Measurements from ENCODE around the gene TMEM255B.
"Not testable (repeated sequence)": the region's sequence is repeated elsewhere in the genome, so short reads cannot be mapped to it uniquely, and the experiment has no call there.

TMEM255B gene

GRCh38 chr13:113758651-113759524 lies at the start of gene TMEM255B:
TMEM255B (plus strand) TSS chr13:113759226; CDS start chr13:113759270, 44 bp downstream.
- peak; percentile 55 for DNase-seq (ENCODE audit: low spot score)

GRCh38 chr13:113722921-113723320 lies 36.1 kb upstream of the TMEM255B start:
- DNase-seq (ENCODE audit: low spot score): no peak

DNA sequence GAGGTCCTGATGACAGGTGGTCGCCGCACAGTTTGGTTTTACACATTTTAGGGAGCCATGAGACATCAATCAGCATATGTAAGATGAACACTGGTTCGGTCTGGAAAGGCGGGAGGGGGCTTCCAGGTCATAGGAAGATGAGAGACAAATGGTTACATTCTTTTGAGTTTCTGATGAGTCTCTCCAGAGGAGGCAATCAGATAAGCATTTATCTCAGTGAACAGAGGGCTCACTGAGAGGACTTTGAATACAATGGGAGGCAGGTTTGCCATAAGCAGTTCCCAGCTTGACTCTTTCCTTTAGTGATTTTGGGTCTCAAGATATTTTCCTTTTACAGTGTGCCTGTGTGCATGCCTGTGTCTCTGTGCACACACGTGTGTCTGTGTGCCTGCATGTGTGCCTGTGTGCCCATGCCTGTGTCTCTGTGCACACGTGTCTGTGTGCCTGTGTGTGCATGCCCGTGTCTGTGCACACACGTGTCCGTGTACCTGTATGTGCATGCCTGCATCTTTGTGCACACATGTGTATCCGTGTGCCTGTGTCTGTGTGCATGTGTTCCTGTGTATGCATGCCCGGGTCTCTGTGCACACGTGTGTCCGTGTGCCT lies 35.5 kb upstream of the TMEM255B start:
- DNase-seq (ENCODE audit: low spot score): no peak

GRCh38 chr13:113724016-113724758 lies 34.8 kb upstream of the TMEM255B start:
- no peak for DNase-seq (ENCODE audit: low spot score)

- DNase-seq (ENCODE audit: low spot score): peak; percentile 58
Observed at GRCh38 chr13:113724780-113725315, 34.2 kb upstream of the TMEM255B start.

GRCh38 chr13:113725329-113726105 lies 33.5 kb upstream of the TMEM255B start:
- DNase-seq (ENCODE audit: low spot score): peak; percentile 14

GRCh38 chr13:113726106-113726821 lies 32.8 kb upstream of the TMEM255B start:
- not testable (repeated sequence) for DNase-seq (ENCODE audit: low spot score)

GRCh38 chr13:113726961-113727411 lies 32.0 kb upstream of the TMEM255B start:
- no peak for DNase-seq (ENCODE audit: low spot score)

DNA sequence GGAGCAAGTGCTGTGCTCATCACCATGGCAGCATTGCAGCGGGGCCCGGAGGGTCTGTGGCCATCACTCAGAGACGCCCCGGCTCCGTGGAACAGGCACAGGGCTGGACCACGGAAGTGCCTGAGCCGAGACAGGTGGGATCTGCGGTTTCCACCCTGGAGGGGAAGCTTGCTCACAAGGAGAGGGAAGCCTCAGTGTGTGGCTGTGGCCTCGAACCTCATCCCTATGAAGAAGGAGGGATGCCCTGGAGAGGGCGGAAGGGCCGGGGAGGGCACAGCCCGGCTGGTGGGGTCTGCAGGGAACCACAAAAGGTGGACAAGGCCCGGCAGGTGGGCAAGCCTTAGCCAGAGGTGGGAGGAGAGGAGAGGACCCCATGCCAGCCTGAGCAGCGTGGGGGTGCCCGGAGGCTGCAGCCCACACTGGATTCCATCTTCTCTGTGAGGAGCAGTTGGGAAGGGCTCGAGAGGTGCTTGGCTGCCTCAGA lies 30.4 kb upstream of the TMEM255B start:
- DNase-seq (ENCODE audit: low spot score): no peak

DNA sequence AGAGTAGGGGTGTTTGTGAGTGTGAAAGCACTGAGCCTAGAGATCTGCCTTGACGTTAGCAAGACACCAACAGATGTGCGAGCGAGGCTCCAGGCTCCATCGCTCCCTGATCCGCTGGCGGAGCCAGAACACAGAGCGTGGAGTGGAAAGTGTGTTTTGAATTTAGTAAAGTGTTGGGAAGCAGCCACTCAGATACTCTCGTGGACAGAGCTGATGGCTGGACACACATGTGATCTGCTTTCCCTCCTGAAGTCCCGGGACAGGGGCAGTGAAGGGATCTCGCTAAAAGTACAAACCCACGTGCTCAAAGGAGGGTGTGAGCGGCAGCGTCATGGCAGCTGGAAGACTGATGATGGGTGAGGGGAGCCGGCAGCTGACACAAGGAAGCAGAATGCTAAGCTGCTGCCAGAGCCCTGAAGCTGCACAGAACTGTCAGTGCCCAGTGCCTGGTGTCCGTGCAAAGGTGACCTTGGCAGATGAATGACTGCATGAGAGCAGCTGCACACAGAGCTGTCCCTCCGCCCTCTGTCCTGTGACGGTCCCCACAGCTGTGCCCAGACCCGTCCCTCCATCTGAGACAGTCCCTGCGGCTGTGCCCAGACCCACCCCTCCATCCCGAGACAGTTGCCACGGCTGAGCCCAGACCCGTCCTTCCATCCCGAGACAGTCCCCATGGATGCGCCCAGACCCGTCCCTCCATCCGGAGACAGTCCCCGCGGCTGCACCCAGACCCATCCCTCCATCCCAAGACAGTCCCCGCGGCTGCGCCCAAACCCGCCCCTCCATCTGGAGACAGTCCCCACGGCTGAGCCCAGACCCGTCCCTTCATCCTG lies 29.6 kb upstream of the TMEM255B start:
- no peak for DNase-seq (ENCODE audit: low spot score)

DNA sequence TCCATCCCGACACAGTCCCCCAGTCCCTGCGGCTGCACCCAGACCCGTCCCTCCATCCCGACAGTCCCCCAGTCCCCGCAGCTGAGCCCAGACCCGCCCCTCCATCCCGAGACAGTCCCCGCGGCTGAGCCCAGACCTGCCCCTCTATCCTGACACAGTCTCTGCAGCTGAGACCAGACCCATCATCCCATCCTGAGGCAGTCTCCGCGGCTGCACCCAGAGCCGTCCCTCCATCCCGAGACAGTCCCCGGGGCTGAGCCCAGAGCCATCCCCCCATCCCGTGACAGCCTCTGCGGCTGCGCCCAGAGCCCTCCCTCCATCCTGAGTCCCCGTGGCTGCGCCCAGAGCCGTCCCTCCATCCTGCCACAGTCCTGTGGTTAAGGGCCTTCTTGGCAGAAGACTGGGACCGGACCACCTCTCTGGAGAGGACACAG lies 28.8 kb upstream of the TMEM255B start:
- no peak for DNase-seq (ENCODE audit: low spot score)

DNA sequence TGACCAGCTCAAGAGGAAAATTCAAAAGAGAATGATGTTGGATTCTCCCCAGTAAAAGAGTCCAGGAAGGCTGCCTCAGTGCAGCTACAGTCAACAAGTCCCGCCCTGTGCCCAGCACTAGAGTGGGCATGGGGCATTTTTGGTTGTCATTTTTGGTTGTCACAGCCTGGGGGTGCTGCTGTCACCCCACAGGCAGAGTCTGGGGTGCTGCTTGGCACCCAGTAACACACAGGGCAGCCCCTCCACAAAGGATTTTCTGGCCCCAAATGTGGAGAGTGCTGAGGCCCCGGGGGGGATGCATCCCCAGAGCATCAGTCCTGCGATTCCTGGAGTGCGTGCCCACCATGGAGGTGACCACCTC lies 28.2 kb upstream of the TMEM255B start:
- no peak for DNase-seq (ENCODE audit: low spot score)

DNA sequence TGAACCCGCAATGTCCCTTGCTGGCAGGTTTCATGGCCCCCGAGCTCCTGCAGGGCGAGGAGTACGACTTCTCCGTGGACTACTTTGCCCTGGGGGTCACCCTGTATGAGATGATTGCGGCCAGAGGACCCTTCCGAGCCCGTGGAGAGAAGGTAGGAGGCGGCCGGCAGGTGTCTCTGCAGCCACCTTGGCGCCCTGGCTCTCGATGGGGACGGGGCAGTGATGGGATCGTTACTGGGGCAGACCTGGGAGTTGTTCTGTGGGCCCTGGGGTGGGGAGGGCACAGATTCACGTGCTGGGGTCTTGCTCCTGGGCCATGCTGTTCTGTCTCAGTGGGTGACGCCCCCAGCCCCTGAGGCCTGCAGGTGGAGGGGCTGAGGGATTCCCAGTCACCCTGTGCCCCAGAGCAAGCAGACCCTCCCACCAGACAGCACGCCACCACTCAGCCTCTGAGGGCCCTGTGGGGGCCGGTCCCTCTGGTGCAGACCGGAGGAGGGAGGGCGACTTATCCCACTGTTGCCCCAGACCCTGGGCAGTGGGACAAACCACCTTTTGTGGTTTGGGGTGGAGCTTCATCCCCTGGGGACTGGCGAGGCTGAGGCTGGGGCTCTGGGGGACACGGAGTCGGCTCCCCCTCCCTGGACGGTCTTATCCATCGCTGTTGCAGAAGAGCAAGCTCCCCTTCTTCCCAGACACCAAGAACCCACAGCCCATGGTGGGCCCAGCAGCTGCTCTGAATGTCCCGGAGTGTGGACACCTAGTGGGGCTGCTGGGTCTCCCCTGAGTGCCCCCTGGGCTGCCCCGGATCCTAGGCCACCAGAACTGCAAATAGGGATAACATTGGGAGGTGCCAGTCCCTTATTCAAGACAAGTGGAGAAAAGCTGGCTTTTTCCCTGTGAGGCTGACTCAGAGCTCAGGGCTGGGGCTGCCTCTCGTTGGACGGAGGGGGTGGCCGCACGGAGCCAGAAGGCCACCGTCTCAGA lies 27.5 kb upstream of the TMEM255B start:
- DNase-seq (ENCODE audit: low spot score): no peak

GRCh38 chr13:113732176-113732960 lies 26.7 kb upstream of the TMEM255B start:
- DNase-seq (ENCODE audit: low spot score): no peak

GRCh38 chr13:113732961-113733950 lies 25.8 kb upstream of the TMEM255B start:
- no peak for DNase-seq (ENCODE audit: low spot score)

- DNase-seq (ENCODE audit: low spot score): no peak
Observed at GRCh38 chr13:113734099-113734825, 24.8 kb upstream of the TMEM255B start.

All from activated CD4-positive, alpha-beta T cell treated with anti-CD3 and anti-CD28 coated beads, Interleukin-2, Interleukin-4, amounts not matched to agents 100 ng/mL and 50 ng/mL, durations not matched to agents 16 hours and 8 hours (primary cell).